ENCODE measurements around the gene SLC35F1.

The SLC35F1 gene

DNA sequence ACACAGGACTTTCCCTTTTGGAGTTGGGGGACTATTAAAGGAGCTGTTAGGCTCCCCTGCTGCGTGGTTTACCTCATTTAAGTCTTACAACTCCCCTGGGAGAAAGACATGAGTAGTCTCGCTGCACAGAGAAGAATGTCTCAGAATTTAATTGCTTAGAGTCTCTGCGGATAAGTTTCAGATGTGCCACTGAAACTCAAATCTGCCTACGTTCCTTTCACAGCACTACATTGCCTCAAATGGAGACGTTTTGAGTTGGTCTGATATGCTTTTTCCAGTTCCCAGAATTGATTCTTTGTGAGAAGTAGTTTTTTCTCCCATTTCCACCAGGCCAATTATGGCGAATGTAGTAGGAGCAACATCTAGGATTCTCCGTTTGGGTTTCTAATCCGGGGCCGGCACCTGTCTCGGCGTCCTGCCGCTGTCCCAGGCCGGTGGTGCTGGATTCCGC, 532 bp upstream of the SLC35F1 start:
- Histone ChIP-seq H3K9ac (ENCODE audit: low read depth, low read length) (no peak overlapping the region), H3K36me3 (ENCODE audit: insufficient read depth, low read length) (no peaks in the 10 kb centered on the region), H3K27ac (ENCODE audit: low read length) (no peak overlapping the region), H3K9me3 (ENCODE audit: insufficient read depth, low read length, severe bottlenecking) (peaks cover 4% of the 10 kb centered on the region), H3K4me3 (ENCODE audit: low read depth in 1 of 2, low read length in 2 of 2) (no peak overlapping the region), H3K4me1 (ENCODE audit: insufficient read depth, low read length) (no peaks in the 10 kb centered on the region), H2AFZ (ENCODE audit: low read depth, low read length) (no peak overlapping the region), H3K79me2 (ENCODE audit: insufficient read depth, low read length) (no peaks in the 10 kb centered on the region), H3K4me2 (ENCODE audit: insufficient read depth, low read length) (no peak overlapping the region), H4K20me1 (ENCODE audit: insufficient read depth, low read length) (no peaks in the 10 kb centered on the region), H3K27me3 (ENCODE audit: insufficient read depth, low read length, poor library complexity) (no peaks in the 10 kb centered on the region)
- TF ChIP-seq EZH2 (IDR thresholded peaks at IDR 0.05; ENCODE audit: borderline replicate concordance, low read depth, low read length, severe bottlenecking) = no peak
- TF ChIP-seq, protein P1, sequence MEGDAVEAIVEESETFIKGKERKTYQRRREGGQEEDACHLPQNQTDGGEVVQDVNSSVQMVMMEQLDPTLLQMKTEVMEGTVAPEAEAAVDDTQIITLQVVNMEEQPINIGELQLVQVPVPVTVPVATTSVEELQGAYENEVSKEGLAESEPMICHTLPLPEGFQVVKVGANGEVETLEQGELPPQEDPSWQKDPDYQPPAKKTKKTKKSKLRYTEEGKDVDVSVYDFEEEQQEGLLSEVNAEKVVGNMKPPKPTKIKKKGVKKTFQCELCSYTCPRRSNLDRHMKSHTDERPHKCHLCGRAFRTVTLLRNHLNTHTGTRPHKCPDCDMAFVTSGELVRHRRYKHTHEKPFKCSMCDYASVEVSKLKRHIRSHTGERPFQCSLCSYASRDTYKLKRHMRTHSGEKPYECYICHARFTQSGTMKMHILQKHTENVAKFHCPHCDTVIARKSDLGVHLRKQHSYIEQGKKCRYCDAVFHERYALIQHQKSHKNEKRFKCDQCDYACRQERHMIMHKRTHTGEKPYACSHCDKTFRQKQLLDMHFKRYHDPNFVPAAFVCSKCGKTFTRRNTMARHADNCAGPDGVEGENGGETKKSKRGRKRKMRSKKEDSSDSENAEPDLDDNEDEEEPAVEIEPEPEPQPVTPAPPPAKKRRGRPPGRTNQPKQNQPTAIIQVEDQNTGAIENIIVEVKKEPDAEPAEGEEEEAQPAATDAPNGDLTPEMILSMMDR (IDR thresholded peaks at IDR 0.05; ENCODE audit: borderline replicate concordance, extremely low read depth, low read length, poor library complexity, severe bottlenecking) = no peak
- ATAC-seq (ENCODE audit: insufficient read depth, low read depth) = no peak
- DNase-seq = no peak

DNA sequence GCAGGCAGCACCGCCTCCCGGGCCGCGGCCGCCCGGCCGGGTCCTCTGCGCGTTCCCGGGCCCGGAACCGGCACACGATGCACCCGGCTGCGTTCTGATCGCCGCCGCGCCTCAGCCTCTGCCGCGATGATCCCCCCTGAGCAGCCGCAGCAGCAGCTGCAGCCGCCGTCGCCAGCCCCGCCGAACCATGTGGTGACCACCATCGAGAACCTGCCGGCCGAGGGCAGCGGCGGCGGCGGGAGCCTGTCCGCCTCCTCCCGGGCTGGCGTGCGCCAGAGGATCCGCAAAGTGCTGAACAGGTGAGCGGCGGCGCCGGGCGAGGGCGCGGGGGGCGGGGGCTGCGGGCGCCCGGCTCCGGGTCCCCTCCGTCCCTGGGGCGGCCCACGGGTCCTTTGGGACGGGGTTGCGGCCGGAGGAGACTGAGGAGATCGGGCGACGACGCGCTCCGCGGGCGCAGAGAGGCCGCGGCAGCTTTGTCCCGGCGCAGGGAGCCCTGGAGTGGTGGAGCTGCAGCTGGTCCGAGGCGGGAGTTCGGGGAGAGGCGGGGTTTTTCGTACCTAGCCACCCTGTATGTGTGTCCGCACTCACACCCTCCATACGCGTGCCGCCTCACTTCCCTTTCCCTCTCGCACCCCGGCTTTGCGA, 659 bp downstream of the SLC35F1 start:
- no peak overlapping the region for H3K27ac ChIP-seq (ENCODE audit: low read length)
- H3K9ac ChIP-seq (ENCODE audit: low read depth, low read length) = no peak overlapping the region
- H3K4me2 ChIP-seq (ENCODE audit: insufficient read depth, low read length) = no peak overlapping the region
- no peaks in the 10 kb centered on the region for H3K79me2 ChIP-seq (ENCODE audit: insufficient read depth, low read length)
- H4K20me1 ChIP-seq (ENCODE audit: insufficient read depth, low read length) = no peaks in the 10 kb centered on the region
- no peaks in the 10 kb centered on the region for H3K27me3 ChIP-seq (ENCODE audit: insufficient read depth, low read length, poor library complexity)
- H3K36me3 ChIP-seq (ENCODE audit: insufficient read depth, low read length) = no peaks in the 10 kb centered on the region
- no peak overlapping the region for H2AFZ ChIP-seq (ENCODE audit: low read depth, low read length)
- no peak for DNase-seq
- TF ChIP-seq, protein P1 (IDR thresholded peaks at IDR 0.05; ENCODE audit: borderline replicate concordance, extremely low read depth, low read length, poor library complexity, severe bottlenecking) = no peak
- no peak for TF ChIP-seq EZH2 (IDR thresholded peaks at IDR 0.05; ENCODE audit: borderline replicate concordance, low read depth, low read length, severe bottlenecking)
- H3K4me1 ChIP-seq (ENCODE audit: insufficient read depth, low read length) = no peaks in the 10 kb centered on the region
- H3K9me3 ChIP-seq (ENCODE audit: insufficient read depth, low read length, severe bottlenecking) = peaks cover 4% of the 10 kb centered on the region
- H3K4me3 ChIP-seq (ENCODE audit: low read depth in 1 of 2, low read length in 2 of 2) = no peak overlapping the region
- no peak for ATAC-seq (ENCODE audit: insufficient read depth, low read depth)

DNA sequence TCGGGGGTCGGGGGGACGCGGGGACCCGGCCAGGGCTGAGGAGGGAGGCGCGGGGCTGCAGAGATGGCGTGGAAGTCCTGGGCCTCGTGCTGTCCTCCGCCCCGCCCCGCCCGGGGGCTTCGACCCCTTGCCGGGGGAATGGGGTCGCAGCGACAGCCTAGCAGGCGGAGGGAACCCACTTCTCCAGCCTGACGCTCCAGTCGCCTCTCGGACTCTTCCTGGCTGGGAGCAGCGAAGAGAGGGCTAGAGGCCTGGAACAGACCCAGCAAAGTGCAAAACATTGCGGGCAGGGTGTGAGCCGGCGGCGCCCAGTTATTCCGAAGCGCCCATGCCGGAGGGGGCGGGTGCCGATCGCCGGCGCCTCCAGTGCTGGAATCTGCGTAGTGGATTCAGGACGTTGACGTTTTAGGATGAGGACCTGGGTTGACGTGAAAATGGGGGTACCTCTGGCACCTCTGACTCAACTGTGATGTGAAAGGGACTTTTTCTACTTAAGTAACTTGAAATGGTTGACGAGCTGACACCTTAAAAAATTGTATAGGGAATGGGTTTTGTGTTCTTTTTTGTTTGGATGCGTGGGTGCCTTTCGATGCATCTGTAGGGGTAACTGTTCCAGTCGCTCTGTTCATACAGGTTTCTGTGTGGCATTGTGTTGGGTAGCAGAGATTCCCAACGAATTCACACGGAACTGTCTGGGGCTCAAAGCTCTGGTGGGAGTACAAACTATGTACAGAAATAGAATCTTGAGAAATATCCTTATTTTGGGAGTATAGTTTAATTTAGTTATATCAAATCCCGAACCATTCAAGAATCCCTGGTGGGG, 1.4 kb downstream of the SLC35F1 start:
- Histone ChIP-seq H3K9ac (ENCODE audit: low read depth, low read length) (no peak overlapping the region), H3K4me3 (ENCODE audit: low read depth in 1 of 2, low read length in 2 of 2) (no peak overlapping the region), H3K9me3 (ENCODE audit: insufficient read depth, low read length, severe bottlenecking) (peaks cover 4% of the 10 kb centered on the region), H4K20me1 (ENCODE audit: insufficient read depth, low read length) (no peaks in the 10 kb centered on the region), H3K27ac (ENCODE audit: low read length) (no peak overlapping the region), H3K4me1 (ENCODE audit: insufficient read depth, low read length) (no peaks in the 10 kb centered on the region), H2AFZ (ENCODE audit: low read depth, low read length) (no peak overlapping the region), H3K4me2 (ENCODE audit: insufficient read depth, low read length) (no peak overlapping the region), H3K79me2 (ENCODE audit: insufficient read depth, low read length) (no peaks in the 10 kb centered on the region), H3K36me3 (ENCODE audit: insufficient read depth, low read length) (no peaks in the 10 kb centered on the region), H3K27me3 (ENCODE audit: insufficient read depth, low read length, poor library complexity) (no peaks in the 10 kb centered on the region)
- ATAC-seq (ENCODE audit: insufficient read depth, low read depth) (no peak), DNase-seq (no peak)
- TF ChIP-seq, protein P1 (IDR thresholded peaks at IDR 0.05; ENCODE audit: borderline replicate concordance, extremely low read depth, low read length, poor library complexity, severe bottlenecking) = no peak
- TF ChIP-seq EZH2 (IDR thresholded peaks at IDR 0.05; ENCODE audit: borderline replicate concordance, low read depth, low read length, severe bottlenecking) = no peak
